Astrocyte of the cerebellum (primary cell): Measurements from ENCODE around the gene RNF213.

Experiments
- DNase-seq: peaks from one replicate; pipeline ENCODE4 v3.0.0-alpha.2; 2011; ENCODE audit warnings: low read depth
- H3K4me3 ChIP-seq: 2 replicates; pipeline ENCODE4 v1.5.1; 2011; ENCODE audit warnings: mild to moderate bottlenecking, low read depth, low read length, moderate library complexity
- CTCF ChIP-seq: IDR thresholded peaks from 2 replicates; pipeline ENCODE4 v1.5.1; 2012; ENCODE audit warnings: low read length, low read depth, moderate library complexity, mild to moderate bottlenecking; ENCODE audit errors: missing control alignments
- in situ Hi-C: cut with HindIII; loops from 2 replicates; pipeline ENCODE4 v1.10.0; 2017; ENCODE audit warnings: low sequenced_read_pairs

RNF213 gene

GRCh38 chr17:80262775-80263244, 2.2 kb downstream of the RNF213 start:
- no peak for TF ChIP-seq CTCF
- DNase-seq: no peak
- no peak overlapping the region for H3K4me3 ChIP-seq
- in situ Hi-C loops: no loop called here

GRCh38 chr17:80263253-80264204, 2.9 kb downstream of the RNF213 start:
- peak; percentile 45 for DNase-seq
- H3K4me3 ChIP-seq: no peak overlapping the region
- in situ Hi-C loops: no loop called here
- no peak for TF ChIP-seq CTCF

- DNase-seq: no peak
- in situ Hi-C loops: no loop called here
- no peak overlapping the region for H3K4me3 ChIP-seq
- no peak for TF ChIP-seq CTCF
These were observed 3.8 kb downstream of the RNF213 start for GRCh38 chr17:80264205-80265075.

- no peak for TF ChIP-seq CTCF
- no peak overlapping the region for H3K4me3 ChIP-seq
- no peak for DNase-seq
- in situ Hi-C loops: no loop called here
These were observed 4.8 kb downstream of the RNF213 start for GRCh38 chr17:80265205-80266068.

- in situ Hi-C loops: no loop called here
These were observed 6.7 kb downstream of the RNF213 start for GRCh38 chr17:80267391-80267790.

More at GRCh38 chr17:80267391-80267790, 6.7 kb downstream of the RNF213 start:
- no peak overlapping the region for H3K4me3 ChIP-seq
- DNase-seq: no peak
- TF ChIP-seq CTCF: no peak
